Ramos (cell line): ENCODE data around the gene ASIC2.

ENCODE experiments used
- in situ Hi-C: fragments of 300-500 bp; cut with MboI; formaldehyde crosslinking; loops from one replicate; pipeline ENCODE4 v1.14.3; 2022; ENCODE audit warnings: low sequenced_read_pairs; ENCODE audit not compliant: unreplicated experiment

ASIC2 gene

GRCh38 chr17:33292981-33293867 lies at the start of gene ASIC2:
Gene ASIC2, minus strand, starts transcription at chr17:33293295.
- in situ Hi-C loops: no loop called here

GRCh38 chr17:33342025-33342424 lies 48.9 kb upstream of the ASIC2 start:
- in situ Hi-C loops: no loop called here

DNA sequence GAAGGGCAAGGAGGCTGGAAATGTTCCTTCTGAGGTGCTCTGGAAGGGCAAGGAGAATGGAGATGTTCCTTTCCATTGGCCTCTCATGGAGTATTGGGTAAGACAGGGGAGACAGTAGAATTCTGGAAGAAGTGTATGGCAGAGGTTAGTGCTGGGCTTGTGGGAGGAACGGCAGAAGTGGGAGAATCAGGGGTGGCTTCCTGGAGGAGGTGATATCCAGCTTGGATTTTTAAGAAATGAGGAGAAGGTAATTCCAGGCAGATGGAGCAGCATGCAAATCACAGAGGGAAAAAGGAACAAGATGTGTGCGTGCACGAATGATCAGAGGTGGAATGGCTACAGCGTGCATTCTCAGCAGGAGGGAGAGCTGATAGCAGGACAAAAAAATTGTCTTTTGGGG lies 45.1 kb upstream of the ASIC2 start:
- in situ Hi-C loops: no loop called here

GRCh38 chr17:33335491-33336173 lies 42.5 kb upstream of the ASIC2 start:
- in situ Hi-C loops: no loop called here

DNA sequence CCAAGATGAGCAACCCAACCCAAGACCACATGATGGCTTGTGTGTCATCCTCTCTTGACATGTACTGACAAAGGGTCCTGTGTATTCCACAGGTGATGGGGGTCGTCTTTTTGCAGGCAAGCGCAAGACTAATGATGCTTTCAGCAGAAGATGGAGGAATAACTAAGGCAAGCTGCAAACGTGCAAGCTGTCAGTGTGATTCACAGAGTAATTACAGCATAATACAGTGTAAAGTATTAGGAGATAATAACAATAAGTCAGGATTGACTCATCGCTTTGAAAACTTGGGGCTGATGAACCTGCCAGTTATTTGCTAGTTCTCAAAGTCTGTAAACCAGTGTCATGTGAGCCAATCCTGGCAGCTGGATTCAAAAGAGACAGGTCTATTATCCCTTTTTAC lies 41.6 kb upstream of the ASIC2 start:
- in situ Hi-C loops: no loop called here

GRCh38 chr17:33330877-33331276 lies 37.8 kb upstream of the ASIC2 start:
- in situ Hi-C loops: no loop called here

DNA sequence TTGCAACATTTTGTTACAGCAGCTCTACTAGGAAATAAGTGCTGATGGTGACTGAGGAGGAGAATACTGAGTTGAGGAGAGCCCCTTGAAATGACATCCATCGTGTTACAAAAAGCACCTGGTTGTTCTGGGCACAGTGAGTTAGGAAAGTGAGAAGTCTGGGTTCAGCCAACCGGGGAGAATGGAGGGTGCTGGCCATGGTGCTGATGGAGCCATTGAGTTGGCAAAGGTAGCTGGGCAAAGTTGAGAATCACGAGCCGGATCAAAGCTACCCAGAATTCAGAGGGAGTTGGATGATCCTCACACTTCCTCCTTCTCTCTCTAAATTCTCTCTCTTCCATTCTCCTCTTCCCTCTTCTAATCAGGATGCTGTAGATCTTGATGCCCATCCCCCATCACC lies 35.0 kb upstream of the ASIC2 start:
- in situ Hi-C loops: no loop called here

DNA sequence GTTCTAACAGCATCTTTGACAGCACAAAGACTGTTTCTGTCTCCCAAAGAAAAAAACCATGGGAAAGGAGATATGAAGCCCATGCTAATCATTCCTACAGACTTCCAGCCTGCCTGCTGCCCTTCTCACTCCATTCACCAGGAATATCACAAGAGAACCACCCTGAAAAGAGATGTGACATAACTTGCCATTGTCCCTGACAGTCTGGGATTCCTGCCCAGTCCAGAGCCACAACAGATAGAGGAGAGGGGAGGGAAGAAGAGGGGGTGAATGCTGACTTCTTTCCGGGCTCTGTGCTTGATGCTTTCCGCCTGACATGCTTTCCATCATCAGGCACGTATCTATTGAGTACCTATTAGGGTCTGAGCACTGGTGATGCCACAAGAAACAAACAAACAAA lies 31.6 kb upstream of the ASIC2 start:
- in situ Hi-C loops: no loop called here

- in situ Hi-C loops: no loop called here
These were observed 29.0 kb upstream of the ASIC2 start for GRCh38 chr17:33322063-33322462.

- in situ Hi-C loops: no loop called here
These were observed 25.1 kb upstream of the ASIC2 start for GRCh38 chr17:33318241-33318640.

DNA sequence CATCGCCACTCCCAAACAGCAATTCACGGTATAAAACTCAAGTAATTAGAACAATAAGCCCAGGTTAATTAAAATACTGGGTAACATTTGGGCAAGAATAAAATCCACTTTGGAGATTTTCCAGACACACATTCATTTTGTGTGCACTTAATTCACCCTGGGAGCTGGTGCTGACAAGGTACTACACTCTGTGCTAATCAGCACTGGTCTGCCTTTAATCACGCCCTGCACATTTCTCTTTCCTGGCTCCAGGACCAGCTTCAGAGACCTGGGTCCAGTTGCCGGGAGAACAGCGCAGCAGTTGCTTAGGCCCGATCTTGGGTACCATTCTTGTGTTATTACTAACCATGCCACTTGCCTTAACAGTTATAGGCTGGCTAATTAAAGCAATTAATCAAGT lies 23.7 kb upstream of the ASIC2 start:
- in situ Hi-C loops: no loop called here

DNA sequence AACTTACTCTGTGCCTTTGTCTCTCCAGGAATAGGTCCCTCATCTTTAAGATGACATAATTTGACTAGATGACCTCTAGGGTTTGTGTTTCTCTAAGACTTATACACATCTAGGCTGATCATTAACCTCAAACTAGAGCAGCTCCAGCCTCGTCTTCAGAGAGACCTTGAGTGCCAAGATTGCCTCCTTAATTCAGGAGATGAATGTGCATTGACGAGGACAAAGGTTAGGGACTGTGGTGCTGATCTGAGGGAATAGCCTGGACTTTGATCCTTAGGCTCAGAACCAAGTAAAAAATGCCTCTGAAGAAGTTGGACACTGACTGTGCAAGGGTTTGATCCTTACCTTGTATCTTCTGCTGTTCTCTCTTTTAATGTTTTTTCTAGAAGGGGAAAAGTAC lies 17.2 kb upstream of the ASIC2 start:
- in situ Hi-C loops: no loop called here

- in situ Hi-C loops: no loop called here
These were observed 10.2 kb upstream of the ASIC2 start for GRCh38 chr17:33303254-33303653.

DNA sequence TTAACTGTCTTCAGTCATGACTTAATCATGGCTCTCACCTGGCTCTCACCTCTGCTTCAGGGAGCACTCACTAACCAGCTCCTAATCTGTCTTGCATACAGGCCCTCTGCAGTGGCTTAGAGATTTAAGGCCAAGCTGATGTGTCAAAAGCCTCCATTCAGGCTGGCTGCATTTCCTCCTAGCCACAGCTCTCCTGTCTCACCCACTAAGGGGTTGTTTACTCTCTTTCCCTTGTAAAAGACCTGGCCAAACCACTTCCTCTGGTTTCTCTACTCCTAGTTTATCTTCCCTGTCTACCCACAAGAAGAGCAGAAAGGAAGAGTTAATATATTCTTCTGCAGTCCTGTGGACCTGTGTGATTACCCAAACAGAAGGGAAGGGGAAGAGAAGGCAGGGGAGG lies 9.3 kb upstream of the ASIC2 start:
- in situ Hi-C loops: no loop called here

GRCh38 chr17:33300241-33300640 lies 7.1 kb upstream of the ASIC2 start:
- in situ Hi-C loops: no loop called here

DNA sequence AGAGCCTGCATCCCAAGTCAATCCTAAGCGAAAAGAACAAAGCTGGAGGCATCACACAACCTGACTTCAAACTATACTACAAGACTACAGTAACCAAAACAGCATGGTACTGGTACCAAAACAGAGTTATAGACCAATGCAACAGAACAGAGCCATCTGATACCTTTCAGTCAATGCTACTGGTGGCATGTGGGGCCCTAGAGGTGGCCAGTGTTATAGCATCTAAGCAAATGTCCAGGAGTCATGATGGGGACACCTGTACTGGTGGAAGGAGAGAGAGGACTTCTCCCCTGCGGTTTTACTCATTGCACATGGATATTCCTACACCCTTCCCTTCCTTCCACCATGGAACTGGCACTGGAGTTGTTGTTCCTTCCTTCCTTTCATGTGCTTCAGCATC lies 6.0 kb upstream of the ASIC2 start:
- in situ Hi-C loops: no loop called here

DNA sequence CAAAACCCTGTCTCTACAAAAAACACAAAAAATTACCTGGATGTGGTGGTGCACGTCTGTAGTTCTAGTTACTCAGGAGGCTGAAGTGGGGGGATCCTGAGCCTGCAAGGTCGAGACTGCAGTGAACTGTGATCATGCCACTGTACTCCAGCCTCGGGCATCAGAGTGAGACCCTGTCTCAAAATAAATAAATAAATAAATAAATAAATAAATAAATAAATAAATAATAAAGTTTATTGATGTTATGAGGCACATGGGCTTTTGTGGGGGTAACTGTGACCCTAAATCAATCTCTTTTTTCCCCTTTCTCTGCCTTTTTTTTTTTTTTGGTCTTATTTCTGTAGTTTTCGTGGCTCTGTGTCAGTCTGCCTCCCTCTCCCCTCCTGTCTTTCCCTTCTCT lies 4.5 kb upstream of the ASIC2 start:
- in situ Hi-C loops: no loop called here

GRCh38 chr17:33294994-33295393 lies 1.9 kb upstream of the ASIC2 start:
- in situ Hi-C loops: no loop called here

- in situ Hi-C loops: no loop called here
These were observed 704 bp downstream of the ASIC2 start for GRCh38 chr17:33292201-33292980.

DNA sequence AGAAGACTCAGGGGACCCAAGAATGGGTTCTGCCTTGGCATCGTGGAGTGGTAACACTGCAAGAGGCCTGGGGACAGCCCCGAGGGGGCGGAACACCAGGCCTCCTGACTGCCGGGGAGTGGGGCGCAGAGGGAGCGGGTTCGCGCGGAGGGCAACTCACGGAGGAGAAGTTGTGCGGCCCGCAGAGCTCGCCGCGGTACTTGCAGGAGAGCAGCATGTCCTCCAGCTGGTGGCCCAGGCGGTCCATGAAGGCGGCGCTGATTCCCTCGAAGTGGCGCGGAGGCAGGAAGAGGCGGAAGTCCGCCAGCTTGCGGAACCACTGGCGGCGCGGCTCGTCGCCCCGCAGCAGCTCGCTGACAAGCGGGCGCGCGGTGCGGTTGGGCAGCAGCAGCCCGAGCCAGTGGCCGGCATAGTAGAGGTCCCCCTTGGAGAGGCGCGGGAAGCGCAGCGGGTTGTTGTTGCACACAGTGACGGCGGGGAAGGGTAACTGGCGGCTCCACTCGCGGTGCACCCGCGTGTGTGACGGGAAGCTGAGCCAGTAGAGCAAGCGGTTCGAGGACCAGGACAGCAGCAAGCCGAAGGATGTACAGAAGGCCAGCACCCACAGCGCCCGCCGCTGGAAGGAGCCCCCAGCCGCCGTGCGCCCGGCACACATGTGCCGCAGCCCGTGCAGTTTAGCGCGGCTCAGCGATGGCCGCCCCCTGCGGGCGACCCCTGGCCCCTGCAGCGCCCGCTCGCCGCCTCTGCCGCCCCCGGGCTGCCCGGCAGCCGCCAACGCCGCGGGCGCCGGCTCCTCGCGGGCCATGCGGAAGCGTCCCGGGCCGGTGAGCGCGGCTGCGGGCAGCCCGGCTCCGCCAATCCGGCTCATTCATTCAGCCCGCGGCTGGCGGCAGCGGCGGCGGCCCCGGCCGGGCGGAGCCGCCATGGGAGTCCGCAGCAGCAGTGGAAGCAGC lies 1.6 kb downstream of the ASIC2 start:
- in situ Hi-C loops: no loop called here
